ENCODE results near the gene C1QTNF8.

C1QTNF8 gene

DNA sequence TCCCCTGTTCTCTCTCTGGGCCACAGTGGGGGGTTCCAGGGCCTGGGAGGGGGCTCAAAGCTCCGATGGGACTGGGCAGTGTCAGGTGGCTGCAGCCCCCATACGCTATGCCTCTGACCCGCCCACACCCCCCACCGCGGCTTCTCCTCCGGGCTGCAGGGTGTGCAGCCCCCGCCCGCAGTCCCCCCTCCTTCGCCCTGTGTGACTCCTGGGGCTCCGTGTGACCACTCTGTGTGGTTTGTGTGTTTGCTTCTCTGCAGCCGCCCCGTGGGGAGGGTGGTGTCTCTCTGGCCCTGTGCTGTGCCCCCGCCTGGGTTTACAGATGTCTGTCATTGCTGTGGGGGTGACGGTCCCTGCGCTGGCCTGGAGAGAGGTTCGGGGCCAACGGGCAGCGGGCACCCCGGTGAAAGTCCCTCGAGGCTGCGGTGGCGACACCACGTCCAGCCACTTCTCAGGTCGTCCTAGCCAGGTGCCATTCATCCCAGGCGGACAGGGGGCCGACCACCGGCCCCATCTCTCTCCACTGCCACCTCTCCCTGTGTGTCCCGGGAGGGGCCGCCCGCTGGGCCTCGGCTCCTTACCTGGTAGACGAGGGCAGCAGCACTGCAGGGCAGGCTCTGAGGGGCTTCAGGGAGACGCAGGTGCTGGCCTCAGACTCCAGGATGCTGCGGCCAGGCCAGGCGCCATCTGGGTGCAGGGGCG lies 18.0 kb downstream of the C1QTNF8 start:
- Histone ChIP-seq H3K9ac (ENCODE audit: insufficient read length, low read depth) (no peak overlapping the region), H3K9me3 (ENCODE audit: insufficient read depth, low read length) (no peaks in the 10 kb centered on the region), H3K4me1 (ENCODE audit: insufficient read depth, insufficient read length) (peaks cover 19% of the 10 kb centered on the region), H3K36me3 (ENCODE audit: insufficient read depth, insufficient read length, low read length) (no peaks in the 10 kb centered on the region), H3K27me3 (ENCODE audit: insufficient read depth, insufficient read length) (peaks cover 18% of the 10 kb centered on the region), H3K4me3 (ENCODE audit: insufficient read length, low read depth) (no peak overlapping the region)
- DNase-seq (ENCODE audit: low read depth, low spot score), result no peak
- no peak for TF ChIP-seq YY1 (IDR thresholded peaks at IDR 0.05; ENCODE audit: insufficient read depth, insufficient read length)
- no peak for TF ChIP-seq ZNF274 (IDR thresholded peaks at IDR 0.05; ENCODE audit: low read depth, low read length)
- no peak for TF ChIP-seq SUZ12 (IDR thresholded peaks at IDR 0.05; ENCODE audit: extremely low read depth, insufficient read depth, insufficient read length)

- Histone ChIP-seq H3K4me3 (ENCODE audit: insufficient read length, low read depth) (no peak overlapping the region), H3K27me3 (ENCODE audit: insufficient read depth, insufficient read length) (peaks cover 27% of the 10 kb centered on the region), H3K36me3 (ENCODE audit: insufficient read depth, insufficient read length, low read length) (no peaks in the 10 kb centered on the region), H3K9me3 (ENCODE audit: insufficient read depth, low read length) (no peaks in the 10 kb centered on the region), H3K4me1 (ENCODE audit: insufficient read depth, insufficient read length) (peaks cover 12% of the 10 kb centered on the region), H3K9ac (ENCODE audit: insufficient read length, low read depth) (peak overlapping the region; percentile 17)
- TF ChIP-seq SUZ12 (IDR thresholded peaks at IDR 0.05; ENCODE audit: extremely low read depth, insufficient read depth, insufficient read length) (no peak), YY1 (IDR thresholded peaks at IDR 0.05; ENCODE audit: insufficient read depth, insufficient read length) (no peak), ZNF274 (IDR thresholded peaks at IDR 0.05; ENCODE audit: low read depth, low read length) (no peak)
- no peak for DNase-seq (ENCODE audit: low read depth, low spot score)
Observed at GRCh38 chr16:1076801-1077576, 19.1 kb downstream of the C1QTNF8 start.

DNA sequence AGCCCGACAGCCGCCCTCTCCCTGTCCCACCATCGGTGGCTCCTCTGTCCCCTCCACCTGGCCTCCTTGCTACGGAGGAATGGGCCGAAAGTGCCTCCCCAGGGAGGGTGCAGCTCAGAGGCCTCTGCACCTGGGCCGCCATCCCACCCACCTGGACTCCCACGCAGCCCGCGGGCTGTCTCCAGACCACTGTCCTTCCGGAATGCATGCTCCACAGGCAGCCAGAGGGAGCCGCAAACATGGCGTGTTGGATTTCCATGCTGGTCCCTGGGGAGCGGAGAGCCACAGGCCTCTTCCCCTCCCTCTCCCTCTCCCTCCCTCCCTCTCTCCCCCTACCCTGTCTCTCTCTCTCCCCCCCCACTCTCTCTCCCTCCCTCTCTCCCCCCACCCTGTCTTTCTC lies 20.5 kb downstream of the C1QTNF8 start:
- H3K27me3 ChIP-seq (ENCODE audit: insufficient read depth, insufficient read length), result peaks cover 40% of the 10 kb centered on the region

GRCh38 chr16:1074379-1074649 lies 21.7 kb downstream of the C1QTNF8 start:
- Histone ChIP-seq H3K4me3 (ENCODE audit: insufficient read length, low read depth) (no peak overlapping the region), H3K9me3 (ENCODE audit: insufficient read depth, low read length) (no peaks in the 10 kb centered on the region), H3K36me3 (ENCODE audit: insufficient read depth, insufficient read length, low read length) (no peaks in the 10 kb centered on the region), H3K27me3 (ENCODE audit: insufficient read depth, insufficient read length) (peaks cover 52% of the 10 kb centered on the region), H3K9ac (ENCODE audit: insufficient read length, low read depth) (peak overlapping the region; percentile 4), H3K4me1 (ENCODE audit: insufficient read depth, insufficient read length) (peaks cover 13% of the 10 kb centered on the region)
- TF ChIP-seq SUZ12 (IDR thresholded peaks at IDR 0.05; ENCODE audit: extremely low read depth, insufficient read depth, insufficient read length) (no peak), YY1 (IDR thresholded peaks at IDR 0.05; ENCODE audit: insufficient read depth, insufficient read length) (no peak), ZNF274 (IDR thresholded peaks at IDR 0.05; ENCODE audit: low read depth, low read length) (no peak)
- DNase-seq (ENCODE audit: low read depth, low spot score), result no peak

More for the DNA sequence above, 20.5 kb downstream of the C1QTNF8 start:
- peaks cover 9% of the 10 kb centered on the region for H3K4me1 ChIP-seq (ENCODE audit: insufficient read depth, insufficient read length)
- H3K4me3 ChIP-seq (ENCODE audit: insufficient read length, low read depth), result no peak overlapping the region
- no peak for DNase-seq (ENCODE audit: low read depth, low spot score)
- TF ChIP-seq YY1 (IDR thresholded peaks at IDR 0.05; ENCODE audit: insufficient read depth, insufficient read length), result no peak
- no peak for TF ChIP-seq SUZ12 (IDR thresholded peaks at IDR 0.05; ENCODE audit: extremely low read depth, insufficient read depth, insufficient read length)
- TF ChIP-seq ZNF274 (IDR thresholded peaks at IDR 0.05; ENCODE audit: low read depth, low read length), result no peak
- no peaks in the 10 kb centered on the region for H3K36me3 ChIP-seq (ENCODE audit: insufficient read depth, insufficient read length, low read length)
- H3K9ac ChIP-seq (ENCODE audit: insufficient read length, low read depth), result no peak overlapping the region
- H3K9me3 ChIP-seq (ENCODE audit: insufficient read depth, low read length), result no peaks in the 10 kb centered on the region

- Histone ChIP-seq H3K4me3 (ENCODE audit: insufficient read length, low read depth) (no peak overlapping the region), H3K9me3 (ENCODE audit: insufficient read depth, low read length) (no peaks in the 10 kb centered on the region), H3K27me3 (ENCODE audit: insufficient read depth, insufficient read length) (peaks cover 54% of the 10 kb centered on the region), H3K36me3 (ENCODE audit: insufficient read depth, insufficient read length, low read length) (no peaks in the 10 kb centered on the region), H3K9ac (ENCODE audit: insufficient read length, low read depth) (peak overlapping the region; percentile 4), H3K4me1 (ENCODE audit: insufficient read depth, insufficient read length) (peaks cover 13% of the 10 kb centered on the region)
- no peak for DNase-seq (ENCODE audit: low read depth, low spot score)
- TF ChIP-seq YY1 (IDR thresholded peaks at IDR 0.05; ENCODE audit: insufficient read depth, insufficient read length), result no peak
- TF ChIP-seq SUZ12 (IDR thresholded peaks at IDR 0.05; ENCODE audit: extremely low read depth, insufficient read depth, insufficient read length), result no peak
- TF ChIP-seq ZNF274 (IDR thresholded peaks at IDR 0.05; ENCODE audit: low read depth, low read length), result no peak
Observed at GRCh38 chr16:1073566-1074378, 22.3 kb downstream of the C1QTNF8 start.

GRCh38 chr16:1073262-1073558 lies 22.8 kb downstream of the C1QTNF8 start:
- H3K4me3 ChIP-seq (ENCODE audit: insufficient read length, low read depth), result no peak overlapping the region

More at GRCh38 chr16:1073262-1073558, 22.8 kb downstream of the C1QTNF8 start:
- H3K9ac ChIP-seq (ENCODE audit: insufficient read length, low read depth), result no peak overlapping the region
- H3K27me3 ChIP-seq (ENCODE audit: insufficient read depth, insufficient read length), result peaks cover 54% of the 10 kb centered on the region
- no peak for DNase-seq (ENCODE audit: low read depth, low spot score)
- peaks cover 14% of the 10 kb centered on the region for H3K4me1 ChIP-seq (ENCODE audit: insufficient read depth, insufficient read length)
- TF ChIP-seq ZNF274 (IDR thresholded peaks at IDR 0.05; ENCODE audit: low read depth, low read length), result no peak
- no peak for TF ChIP-seq YY1 (IDR thresholded peaks at IDR 0.05; ENCODE audit: insufficient read depth, insufficient read length)
- no peak for TF ChIP-seq SUZ12 (IDR thresholded peaks at IDR 0.05; ENCODE audit: extremely low read depth, insufficient read depth, insufficient read length)
- no peaks in the 10 kb centered on the region for H3K36me3 ChIP-seq (ENCODE audit: insufficient read depth, insufficient read length, low read length)
- no peaks in the 10 kb centered on the region for H3K9me3 ChIP-seq (ENCODE audit: insufficient read depth, low read length)

All from NT2/D1 (cell line).